Tongue (tissue), 2 donors: ENCODE results near the gene NPAS1. TPM values are rescaled to one million over a fixed set of nuclear protein-coding genes. Genes with fewer than 3 reads are reported as not detected.
"Not testable (repeated sequence)": the region's sequence is repeated elsewhere in the genome, so short reads cannot be mapped to it uniquely, and the experiment has no call there.

Experiments used
- DNase-seq: peaks from one replicate; pipeline ENCODE4 v3.0.0-alpha.2; 2015
- total RNA-seq: library from RNA; depleted of rRNA; stranded (reverse); fragments of >200 nt; gene quantifications from one replicate; pipeline ENCODE4 v1.2.3, GENCODE V29; 2014

The NPAS1 gene
- total RNA-seq, 1 donor from 2014 or later = not detected

DNA sequence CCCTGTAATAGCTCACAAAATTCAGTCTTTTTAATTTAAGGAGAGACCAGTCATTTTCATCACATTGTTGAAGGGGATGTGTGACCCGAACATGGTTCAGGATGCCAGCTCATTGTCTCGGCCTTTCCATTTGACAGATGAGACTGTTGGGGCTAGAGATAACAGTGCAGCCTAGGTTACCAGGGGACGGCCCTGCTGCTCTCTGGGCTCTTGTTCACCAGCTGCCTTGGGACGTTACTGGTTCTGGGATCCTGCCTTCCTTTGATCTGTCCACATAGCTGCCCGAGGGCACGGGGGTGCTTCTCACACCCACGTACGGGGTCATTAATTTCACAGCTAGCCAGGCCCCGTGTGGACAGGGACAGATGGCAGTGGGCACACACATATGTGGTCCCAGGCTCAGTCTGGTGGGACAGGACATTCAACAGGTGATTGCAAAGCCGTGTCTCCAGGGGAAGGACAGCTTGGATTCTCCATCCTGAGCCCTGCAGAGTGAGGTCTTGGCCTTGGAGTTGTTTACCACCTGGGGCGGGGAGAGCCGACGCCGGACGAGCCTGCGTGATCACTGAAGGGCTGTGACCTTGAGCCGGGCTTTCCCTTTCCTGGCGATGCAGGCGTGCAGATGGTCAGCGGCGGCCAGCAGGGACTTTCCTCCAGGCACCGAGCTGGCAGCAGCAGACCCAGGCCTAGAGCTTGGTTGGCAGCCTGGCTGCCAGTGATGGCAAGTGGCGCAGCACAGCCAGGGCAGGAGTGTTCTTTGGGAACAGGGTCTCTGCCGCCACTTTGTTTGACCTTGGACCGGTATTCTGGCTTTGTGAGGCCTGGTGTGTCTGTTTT is 26.7 kb upstream of the NPAS1 start:
- no peak for DNase-seq

DNA sequence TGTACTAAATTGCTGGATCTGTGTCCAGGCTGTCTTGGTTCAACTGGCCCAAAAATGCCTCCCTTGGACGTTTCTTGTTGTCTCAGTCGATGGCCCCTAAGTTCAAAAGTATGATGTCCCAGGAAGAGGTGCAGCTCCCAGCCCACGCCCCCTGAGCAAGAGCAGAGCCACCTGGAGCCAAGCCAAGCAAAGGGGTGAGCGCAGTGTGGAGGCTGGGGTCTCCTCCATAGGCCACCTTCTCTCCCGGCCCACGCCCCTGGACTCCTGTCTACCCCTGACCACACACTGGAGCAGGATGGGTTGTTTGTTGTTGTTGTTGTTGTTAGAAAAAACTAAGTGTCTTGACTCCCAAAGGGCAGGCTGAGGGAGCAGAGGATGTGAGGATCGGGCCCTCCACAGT is 26.0 kb upstream of the NPAS1 start:
- DNase-seq = no peak

DNA sequence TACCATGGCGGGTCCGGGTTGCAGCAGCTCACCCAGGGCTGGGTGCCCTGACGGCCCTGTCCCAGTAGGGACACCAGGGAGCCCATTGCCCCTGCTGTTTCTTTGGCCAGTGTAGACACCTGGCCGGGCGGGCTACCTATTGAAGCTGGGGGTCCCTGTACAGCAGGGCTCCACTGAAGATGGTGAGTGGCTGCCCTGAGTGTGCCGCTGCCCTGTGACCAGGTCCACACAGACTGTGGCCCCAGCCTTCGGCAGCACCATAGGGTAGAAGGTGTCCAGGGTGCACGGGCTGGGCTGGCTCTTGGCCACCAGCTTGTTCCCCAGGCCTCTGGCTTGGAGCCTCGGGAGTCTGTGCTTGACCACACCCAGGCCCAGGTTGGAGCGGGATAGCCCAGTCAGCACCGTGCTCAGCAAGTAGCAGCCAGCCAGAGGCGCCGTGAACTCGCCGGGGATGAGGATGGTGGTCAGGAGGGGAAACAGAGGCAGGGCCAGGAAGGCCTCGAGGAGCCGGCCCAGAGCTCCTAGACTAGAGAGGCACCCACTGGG is 25.4 kb upstream of the NPAS1 start:
- no peak for DNase-seq

DNA sequence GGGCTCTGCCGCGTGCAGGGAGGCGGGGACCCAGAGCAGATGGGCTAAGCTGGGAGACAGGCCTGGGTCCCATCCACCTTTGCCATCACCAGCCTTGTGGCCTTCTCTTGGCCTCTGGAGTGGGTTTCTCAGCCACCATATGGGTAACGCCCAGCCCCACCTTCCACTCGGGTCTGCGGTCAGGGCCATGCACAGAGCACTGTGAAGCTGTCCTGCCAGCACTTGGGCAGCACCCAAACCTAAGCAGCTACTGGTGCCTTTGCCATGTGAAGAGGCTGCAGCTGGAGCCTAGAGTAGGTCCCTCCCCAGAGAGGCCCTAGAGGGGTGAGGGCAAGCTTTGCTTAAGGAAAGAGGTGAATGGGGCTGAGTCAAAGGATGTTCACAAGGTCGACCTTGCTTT is 24.1 kb upstream of the NPAS1 start:
- no peak for DNase-seq

DNA sequence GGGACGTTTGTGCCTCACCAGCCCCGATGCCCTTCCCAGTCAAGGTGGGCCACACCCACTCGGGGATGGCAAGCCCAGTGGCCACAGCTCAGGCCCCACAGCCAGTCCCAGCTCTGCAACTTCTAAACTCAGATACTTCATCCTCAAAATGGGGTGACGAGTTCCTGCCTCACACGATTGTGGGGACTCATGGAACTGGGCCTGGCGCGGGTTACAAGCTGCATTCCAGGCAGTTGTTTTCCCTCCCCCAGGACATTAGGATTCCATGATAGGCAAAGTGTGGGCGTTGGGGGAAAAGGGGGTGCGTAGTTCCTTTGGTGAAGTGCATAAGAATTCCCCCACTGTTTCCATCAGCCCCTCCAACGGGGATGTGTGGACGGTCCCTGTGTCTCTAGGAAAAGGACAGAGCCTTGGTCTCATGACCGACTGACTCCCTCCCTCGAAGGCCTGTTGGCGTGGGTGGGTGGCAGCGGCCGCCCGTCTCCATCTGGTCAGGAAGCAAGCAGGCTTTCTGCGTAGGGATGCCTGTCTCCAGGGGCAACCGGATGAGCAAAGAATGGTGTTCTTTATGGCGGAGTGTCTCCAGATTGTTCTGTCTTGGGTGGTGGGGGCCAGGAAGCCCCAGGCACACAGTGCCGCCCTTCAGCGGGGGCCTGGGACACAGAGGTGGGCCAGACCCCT is 21.1 kb upstream of the NPAS1 start:
- DNase-seq = no peak

DNA sequence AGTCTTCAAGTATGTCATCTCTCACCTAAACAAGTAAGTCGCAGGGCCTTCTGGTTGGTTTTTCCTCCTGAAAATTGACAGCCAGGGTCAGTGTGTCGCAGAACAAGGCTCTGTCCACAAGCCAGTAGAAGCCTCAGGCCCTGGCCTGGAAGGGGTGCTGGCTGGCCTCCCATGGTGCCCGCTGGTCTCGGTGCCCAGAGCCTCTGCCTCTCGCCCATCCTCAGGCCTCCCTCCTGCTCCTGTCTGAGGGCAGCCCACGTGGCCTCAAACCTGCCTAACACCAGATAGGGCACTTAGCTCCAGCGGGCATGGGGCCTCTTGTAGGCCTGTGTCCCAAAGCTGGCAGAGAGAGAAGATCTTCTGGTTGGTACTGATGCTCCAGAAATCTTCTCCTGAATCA is 20.3 kb upstream of the NPAS1 start:
- no peak for DNase-seq

DNA sequence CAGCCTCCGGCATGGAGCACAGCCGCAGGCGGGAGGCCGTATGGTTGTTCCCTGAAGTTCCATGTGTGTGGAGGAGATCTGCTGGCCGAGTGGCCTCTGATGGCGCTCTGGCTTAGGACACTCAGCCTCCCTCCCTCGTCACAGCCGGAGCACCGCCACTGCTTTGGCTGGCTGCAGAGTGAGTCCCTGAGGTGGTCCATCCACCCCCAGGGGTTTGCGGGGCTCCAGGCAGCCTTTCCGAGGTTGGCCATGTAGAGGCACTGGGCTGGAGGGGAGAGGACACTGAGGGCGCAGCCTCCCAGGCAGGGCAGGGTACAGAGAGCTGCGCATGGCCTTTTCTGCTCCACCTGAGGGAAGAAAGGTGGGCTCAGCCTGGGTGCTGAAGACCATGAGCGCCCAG is 19.8 kb upstream of the NPAS1 start:
- DNase-seq = no peak

DNA sequence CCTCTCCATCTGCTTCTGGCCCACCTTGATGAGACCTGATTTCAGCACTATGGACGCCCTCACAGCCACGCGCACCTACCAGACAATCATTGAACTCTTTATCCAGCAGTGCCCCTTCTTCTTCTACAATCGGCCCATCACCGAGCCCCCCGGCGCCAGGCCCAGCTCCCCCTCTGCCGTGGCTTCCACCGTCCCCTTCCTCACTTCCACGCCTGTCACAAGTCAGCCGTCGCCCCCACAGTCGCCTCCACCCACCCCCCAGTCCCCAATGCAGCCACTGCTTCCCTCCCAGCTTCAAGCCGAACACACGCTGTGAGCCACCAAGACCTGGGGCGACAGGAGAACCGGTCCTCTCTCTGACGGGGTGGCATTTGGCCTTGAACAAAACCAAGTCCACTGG is 19.3 kb upstream of the NPAS1 start:
- DNase-seq = no peak

DNA sequence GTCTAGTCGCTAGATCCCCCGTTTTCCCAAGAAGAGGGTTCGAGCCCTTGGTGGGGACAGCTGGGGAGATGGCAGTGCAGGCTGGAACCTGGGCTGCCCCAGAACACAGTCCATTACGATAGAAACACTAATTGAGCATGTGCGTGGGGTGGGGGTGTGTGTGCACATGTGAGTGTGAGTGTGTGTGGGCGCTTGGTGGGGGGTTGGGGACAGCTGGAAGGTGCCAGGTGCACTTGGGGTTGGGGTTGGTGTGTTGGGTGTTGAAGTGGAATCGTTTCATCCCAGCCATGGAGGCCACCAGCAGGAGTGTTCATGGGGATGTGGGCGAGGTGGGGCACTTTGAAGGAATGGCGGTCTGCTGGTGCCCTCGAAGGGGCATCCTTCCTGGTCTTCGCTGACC is 18.1 kb upstream of the NPAS1 start:
- DNase-seq = no peak

DNA sequence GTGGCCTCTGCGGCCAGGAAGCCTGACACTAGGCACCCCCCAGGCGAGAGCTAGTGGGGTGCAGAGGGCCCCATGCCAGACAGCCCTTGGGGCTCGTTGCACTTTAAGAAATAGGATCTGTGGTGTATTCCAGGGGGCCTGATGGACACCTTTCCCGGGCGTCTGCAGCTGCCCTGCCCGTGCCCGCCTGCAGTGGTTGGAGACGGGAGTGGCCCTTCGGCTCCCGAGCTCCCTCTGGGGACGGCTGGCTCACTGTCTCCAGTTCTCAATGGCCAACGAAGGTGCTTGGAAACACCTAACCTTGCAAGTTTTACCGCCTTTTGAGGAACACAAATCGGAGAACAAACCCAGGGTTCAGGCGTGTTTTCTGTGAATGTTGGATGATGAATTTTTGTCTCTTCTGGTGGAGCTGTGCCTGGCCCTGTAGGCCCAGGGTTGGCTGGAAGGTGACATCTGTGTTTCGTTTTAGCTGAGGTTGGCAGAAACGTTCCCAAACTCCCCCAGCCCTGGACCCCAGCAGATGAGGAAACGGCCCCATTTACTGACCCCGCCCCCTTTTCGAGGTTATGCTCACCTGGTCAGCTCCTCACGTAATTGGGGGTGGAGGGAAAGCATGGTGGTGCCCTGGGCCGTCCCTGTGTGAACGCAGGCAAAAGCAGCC is 17.4 kb upstream of the NPAS1 start:
- DNase-seq = no peak

DNA sequence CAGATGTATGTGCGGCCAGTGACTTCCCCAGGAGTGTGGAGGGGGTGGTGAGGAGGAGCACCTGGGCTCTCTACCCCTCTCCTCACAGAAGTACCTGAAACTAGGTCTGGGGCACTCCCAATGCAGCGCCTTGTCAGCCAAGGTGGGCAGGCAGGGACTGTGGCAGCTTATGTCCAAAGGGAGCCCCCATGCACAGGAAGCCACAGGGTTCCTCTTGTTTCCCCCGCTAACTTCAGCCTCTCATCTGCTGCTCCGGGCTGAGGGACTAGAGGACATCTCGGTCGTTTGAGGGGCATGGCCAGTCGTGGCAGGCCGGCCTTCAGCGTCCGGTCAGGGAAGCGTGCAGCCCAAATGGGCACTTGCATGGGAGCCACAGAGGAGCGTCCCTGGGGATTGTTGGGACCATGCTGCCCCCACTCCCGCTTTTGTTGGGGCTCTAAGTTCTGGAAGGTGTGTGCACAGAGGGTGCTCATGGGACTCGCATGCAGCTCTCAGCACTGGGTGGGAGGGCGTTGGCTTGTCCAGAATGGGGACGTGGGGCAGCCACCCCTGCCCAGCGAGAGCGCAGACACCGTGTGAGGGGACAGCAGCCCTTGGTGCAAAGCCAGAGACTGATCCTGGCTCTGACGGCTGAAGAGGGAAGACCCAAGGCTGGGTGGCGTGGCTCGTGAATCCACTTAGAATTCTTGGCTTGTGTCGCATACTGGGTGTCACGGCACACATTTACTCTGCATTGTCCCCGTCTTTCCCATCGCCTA is 16.6 kb upstream of the NPAS1 start:
- DNase-seq = no peak

DNA sequence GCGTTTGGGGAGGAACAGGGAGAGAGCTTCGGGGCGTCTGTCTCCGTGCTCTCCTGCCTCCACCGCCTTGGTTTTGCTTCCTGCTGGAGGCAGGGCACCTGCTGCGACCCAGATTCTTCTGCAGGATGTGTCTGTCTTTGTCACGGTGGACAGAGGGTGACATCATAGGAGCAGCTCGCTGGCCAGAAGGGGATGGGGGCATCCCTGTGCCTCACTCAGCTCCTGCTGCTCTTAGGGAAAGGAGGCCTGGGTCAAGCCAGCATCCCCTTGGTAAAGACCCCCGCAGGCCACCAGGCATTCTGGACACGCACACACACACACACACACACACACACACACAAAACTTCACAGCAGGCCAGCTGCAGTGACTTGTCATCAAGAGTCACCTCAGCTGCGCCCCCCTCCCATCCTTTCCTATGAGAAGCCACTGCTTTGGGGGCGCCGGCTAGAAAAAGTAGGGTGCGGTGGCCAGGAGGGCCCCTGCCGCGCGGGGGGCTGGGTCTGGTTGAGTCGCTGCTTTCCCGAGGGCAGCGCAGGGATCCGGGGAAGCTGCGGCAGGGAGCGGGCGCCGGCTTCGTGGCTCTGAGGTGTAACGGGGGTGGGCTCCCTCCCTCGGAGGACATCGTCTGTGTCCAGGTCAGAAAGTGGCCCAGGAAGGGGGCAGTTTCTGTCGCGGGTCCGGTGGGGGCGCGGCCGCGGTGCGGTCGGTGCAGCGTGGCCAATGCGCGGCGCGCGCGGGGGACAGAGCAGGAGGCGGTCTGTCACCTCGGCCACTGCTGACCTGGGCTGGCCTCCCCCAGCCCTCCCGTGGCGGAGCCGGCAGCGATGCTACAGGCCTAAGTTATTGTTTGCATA is 15.8 kb upstream of the NPAS1 start:
- no peak for DNase-seq

DNA sequence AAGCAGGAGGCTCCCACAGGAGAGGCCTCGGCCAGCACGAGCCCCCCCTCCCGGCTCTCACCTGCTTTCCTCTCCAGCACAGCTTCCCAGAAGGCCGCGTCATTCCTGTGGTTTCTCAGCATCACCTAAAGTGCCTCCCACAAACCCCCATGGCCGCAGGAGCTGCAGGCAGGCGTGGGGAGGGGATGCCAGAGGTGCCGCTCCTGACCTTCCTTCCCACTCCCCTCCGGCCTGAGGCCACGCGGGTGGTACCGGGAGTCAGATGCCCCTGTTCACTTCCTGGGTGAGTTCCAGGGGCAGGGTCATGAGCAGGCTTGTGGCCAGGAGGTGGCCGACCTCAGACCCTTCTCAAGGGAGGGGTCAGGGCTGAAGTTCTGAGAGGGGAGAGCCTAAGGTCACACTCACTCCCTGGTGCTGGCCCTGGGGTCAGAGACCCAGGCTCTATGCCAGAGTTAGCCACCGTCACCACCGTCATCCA is 14.4 kb upstream of the NPAS1 start:
- no peak for DNase-seq

DNA sequence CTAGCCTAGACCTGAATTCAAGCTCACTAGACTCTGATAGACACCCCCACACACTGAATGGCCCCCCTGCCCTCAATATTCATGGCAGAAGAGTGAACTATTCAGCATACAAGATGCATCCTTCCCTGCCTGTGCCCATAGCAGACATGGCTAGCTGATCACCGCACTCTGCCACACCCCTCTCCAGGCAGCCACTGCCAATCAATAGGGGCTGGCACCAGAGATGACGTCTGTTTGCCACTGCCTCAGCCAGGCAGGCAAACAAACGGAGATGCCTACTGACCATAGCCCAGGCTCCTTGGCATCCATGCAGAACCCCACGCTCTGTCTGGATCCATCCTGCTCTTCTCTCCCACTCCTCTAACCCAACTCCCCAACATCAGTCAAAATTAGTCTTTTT is 13.8 kb upstream of the NPAS1 start:
- no peak for DNase-seq

DNA sequence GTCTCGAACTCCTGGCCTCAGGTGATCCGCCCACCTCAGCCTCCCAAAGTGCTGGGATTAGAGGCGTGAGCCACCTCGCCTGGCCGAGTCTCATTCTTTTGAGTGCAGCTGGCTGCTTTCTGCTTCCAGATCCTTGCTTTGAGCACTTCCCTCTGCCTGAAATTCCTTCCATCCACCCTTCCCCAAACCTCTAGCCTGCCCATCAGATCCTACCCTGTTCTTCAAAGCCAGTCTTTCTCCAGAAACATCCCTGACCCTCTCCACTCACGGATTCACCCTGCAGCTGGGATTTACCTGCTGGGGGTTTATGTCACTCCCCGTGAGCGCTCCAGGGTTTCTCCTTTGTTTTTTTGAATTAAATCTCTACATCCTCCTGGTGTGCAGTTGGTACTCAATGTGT is 13.1 kb upstream of the NPAS1 start:
- no peak for DNase-seq

DNA sequence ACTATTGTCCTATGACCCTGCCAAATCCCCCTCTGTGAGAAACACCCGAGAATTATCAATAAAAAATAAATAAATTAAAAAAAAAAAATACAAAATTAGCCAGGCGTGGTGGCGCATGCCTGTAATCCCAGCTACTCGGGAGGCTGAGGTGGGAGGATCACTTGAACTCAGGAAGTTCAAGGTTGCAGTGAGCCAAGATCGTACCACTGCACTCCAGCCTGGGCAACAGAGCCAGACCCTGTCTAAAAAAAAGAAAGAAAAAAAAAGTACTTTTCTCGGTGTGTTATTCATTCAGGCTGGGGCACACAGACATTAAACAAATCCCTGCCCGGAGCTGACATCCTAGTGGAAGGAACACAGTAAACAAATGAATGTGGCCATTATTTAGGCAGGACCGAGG is 9.1 kb upstream of the NPAS1 start:
- not testable (repeated sequence) for DNase-seq

DNA sequence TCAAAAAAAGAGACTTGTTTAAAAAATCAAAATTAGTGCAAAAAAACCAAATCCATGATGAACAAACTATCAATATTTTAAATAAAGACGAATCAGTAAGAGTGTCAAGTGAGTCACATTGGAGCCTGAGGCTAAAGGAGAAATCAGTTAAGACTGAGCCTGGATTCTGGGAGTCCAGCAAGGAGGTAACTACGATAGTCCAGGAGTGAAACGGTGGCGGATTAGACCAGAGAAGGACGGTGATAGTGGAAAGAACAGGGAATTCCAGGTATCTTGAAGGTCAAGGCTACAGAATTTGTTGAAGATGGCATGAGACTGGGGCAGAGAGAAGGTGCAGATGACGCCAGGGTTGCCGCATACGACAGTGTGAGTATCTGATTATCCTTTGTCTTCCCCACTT is 7.0 kb upstream of the NPAS1 start:
- DNase-seq = no peak

DNA sequence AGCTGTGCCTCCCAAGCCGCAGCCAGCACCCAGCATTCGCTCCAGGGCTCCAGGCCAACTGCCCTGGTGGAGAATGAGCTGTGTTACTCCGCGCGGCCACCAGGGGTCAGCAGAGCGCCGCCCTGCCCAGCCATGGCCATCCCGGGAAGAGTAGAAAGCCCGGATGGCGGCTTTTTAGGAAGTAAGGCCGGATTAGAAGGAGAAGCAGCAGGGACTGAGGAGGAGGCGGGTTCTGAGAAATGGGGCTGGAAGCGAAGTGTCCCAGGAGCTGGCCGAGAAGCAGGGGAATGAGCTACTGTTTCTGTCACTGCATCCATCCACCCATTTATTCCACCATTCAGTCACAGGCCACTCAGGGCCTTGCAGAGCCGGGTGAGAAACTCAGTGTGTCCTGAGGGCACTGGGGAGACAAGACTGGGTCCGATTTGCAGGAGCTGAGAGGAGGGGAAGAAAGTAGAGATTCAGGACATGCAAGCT is 6.6 kb upstream of the NPAS1 start:
- DNase-seq = peak; percentile 82

DNA sequence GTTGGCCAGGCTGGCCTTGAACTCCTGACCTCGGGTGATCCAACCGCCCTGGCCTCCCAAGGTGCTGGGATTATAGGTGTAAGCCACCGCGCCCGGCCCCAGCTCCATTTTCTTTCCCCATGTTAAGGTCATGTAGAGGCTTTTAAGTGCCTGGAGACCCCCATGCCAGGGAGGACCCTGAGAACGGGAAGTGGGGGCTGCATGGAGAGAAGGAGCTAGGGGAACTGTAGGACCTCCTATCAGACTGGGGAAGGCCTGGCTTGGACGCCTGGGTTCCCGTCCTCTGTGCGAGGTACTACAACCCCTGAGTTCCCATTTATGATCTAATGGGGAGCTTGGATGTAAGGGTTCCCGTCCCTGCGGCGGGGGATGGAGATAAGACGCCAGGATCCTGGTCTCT is 714 bp upstream of the NPAS1 start:
- DNase-seq = no peak

DNA sequence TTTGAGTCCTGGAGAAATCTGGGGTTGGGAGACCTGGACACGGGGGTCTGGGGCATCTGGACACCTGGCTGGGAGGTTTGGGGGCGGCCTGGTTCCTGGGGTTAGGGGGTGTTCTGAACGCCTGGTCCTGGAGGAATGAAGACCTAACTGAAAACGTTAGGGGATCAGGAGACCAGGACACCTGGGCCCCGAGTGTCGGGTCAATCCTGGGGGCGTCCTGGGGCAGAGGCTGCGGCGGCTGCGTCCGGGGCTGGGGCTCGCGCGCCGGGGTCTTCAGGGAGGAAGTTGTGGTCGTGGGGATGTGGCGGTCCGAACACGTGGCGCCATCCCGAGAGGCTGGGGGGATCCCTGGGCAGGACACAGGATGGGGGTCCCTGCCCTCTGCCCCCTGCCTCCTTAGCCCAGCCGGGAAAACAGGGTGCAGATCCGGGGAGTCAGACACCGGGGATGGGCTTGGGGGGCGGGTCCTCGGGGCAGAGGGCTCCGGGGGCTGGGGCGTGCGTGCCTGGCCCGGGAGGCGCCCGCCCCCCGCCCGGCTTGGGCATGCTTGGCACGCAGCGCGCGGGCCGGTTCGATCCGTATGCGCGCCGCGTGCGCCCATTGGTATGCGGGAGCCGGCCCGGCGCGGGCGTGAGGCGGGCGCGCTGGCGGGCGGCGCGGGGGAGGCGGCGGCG is 632 bp downstream of the NPAS1 start:
- no peak for DNase-seq
